Kidney capillary endothelial cell (primary cell): ENCODE measurements around the gene OR52A1.
A peak's percentile ranks its signal among the peaks of the same experiment; 100 is the strongest.

ENCODE experiments used
- DNase-seq: peaks from one replicate; pipeline ENCODE4 v3.0.0-alpha.2; 2018; ENCODE audit warnings: low spot score

The OR52A1 gene

DNA sequence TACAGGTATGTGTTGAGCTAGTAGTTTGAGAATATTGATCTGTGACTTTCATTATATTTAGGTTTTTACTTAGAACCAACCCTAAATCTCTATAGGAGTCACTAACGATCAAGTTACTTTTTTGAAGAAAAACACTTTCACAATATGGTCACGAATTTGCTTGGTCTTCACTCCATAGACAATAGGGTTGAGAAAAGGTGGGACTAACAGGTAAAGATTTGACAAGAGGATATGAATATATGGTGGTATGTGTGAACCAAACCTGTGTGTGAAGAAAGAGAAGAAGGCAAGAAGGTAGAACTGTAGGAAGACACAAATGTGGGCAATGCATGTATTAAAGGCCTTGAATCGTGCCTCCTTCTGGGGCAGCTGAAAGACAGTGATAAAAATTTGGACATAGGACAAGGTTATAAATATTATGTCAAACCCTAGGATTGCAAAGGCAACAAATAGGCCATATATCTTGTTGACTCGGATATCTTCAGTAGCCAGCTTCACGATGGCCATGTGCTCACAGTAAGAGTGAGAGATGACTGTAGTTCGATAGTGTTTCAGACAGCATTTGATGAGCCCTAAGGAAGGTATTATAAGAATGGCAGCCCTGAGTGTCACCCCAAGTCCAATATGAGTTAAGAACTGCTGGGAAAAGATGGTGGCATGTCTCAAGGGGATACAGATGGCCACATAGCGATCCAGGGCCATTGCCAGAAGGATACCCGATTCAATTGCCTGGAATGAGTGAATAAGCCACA is 22.8 kb downstream of the OR52A1 start:
- DNase-seq, result no peak

DNA sequence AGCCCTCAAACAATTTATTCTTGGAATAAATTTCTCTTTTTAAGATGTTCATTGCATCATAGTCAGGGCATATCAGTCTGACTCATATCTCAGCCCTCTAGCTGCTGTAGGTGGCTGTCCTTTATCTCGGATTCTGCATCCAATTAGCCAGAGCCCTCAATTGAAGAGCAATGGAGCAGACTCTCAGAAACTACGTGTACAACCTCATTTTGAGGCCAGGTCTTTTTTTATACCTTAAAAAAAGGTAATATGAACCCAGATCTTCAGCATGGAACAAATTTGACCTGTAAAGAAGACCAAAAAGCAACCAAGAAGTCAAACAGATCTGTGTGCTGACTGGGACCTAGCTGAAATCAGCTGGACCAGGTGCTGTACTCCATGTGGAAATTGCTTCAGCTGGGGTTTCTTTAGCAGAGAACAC is 25.1 kb downstream of the OR52A1 start:
- no peak for DNase-seq

DNA sequence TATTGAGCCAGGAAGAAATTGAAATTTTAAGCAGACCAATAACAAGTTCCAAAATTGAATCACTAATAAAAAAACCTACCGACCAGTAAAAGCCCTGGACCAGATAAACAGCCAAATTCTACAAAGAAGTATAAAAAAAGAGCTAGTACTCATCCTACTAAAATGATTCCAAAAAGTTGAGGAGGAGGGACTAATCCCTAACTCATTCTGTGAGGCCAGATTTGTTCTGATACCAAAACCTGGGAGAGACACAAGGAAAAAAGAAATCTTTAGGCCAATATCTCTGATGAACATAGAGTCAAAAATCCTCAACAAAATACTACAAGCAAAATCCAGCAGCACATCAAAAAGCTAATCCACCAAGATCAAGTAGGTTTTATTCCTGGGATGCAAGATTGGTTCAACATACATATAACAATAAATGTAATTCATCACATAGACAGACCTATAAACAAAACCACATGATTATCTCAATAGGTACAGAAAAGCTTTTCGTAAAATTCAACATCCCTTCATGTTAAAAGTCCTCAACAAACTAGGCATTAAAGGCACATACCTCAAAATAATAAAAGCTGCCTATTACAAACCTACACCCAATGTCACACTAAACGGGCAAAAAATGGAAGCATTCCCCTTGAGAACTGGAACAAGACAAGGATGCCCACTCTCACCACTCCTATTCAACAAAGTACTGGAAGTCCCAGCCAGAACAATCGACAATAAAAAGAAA is 29.5 kb downstream of the OR52A1 start:
- no peak for DNase-seq

GRCh38 chr11:5123802-5124521 is 30.6 kb downstream of the OR52A1 start:
- peak; percentile 64 for DNase-seq

GRCh38 chr11:5118893-5119292 is 35.7 kb downstream of the OR52A1 start:
- no peak for DNase-seq

- no peak for DNase-seq
These were observed 37.0 kb downstream of the OR52A1 start for GRCh38 chr11:5117588-5117987.

DNA sequence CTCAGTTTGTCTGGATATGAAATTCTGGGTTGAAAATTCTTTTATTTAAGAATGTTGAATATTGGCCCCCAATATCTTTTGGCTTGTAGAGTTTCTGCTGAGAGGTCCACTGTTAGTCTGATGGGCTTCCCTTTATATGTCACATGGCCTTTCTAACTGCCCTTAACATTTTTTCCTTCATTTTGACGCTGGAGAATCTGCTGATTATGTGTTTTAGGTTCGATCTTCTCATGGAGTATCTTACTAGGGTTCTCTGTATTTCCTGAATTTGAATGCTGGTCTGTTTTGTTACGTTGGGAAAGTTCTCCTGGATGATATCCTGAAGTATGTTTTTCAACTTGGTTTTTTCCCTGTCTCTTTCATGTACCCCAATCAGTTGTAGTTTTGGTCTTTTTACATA is 39.2 kb downstream of the OR52A1 start:
- DNase-seq, result no peak

GRCh38 chr11:5107285-5107684 is 47.3 kb downstream of the OR52A1 start:
- no peak for DNase-seq

DNA sequence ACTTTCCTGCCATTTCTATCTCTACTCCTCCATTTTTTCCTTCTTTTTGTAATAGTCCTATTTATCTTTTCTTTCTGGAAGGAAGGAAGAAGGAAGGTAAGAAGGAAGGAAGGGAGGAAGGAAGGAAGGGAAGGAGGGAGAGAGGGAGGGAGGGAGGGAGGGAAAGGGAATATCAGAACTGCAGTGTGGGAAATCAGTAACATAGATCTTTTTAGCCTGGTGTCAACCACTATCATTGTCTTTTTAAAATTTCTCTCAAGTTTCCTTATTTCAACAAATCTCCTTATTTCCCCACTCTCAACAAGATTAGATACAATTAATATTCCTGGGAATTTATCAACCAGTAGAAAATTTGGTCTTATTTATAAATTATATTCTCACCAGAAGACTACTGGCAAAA is 51.5 kb downstream of the OR52A1 start:
- DNase-seq, result no peak

DNA sequence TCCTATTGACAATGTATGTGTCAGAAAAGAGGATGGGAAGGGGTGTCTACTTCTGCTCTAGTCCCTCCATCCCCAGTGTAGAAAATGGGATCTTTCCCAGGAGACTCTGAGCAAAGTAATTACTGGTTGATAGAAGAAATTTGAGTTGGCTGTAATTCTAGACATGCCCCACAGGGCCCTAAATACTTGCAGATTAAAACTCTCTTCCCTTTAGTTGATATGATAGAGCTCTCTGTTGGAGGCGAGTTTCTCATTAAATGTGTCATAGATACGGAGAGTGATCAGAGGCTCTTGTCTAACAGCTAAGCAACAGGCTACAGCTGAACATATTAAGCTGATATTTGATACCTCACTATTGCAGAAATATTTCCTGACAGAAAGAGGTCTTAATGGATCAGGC is 52.3 kb downstream of the OR52A1 start:
- DNase-seq, result no peak

DNA sequence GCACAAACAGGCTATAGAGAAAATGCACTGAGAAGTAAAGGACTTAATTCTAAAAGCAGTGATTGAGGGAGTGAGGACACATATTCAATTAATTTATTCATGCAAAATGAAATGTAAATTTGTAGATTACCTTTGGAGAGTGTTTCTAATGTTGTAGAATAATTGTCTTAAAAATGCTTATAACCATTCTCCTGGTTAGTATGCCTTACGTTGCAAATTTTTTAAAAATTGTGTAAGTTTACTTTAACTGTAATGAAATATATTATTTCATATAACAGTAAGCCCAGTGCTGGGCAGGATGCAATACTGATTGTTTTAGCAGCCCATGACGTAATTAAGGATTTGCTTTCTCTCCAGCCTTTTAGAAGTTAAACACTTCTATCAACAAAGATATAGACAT is 58.5 kb downstream of the OR52A1 start:
- no peak for DNase-seq
